IPS-18a (cell line): ENCODE results near the gene TMIGD1.

Experiments used
- H3K27ac ChIP-seq: one replicate; pipeline ENCODE4 v1.5.1; 2013; ENCODE audit warnings: low read length
- H3K27me3 ChIP-seq: one replicate; pipeline ENCODE4 v1.6.1; 2013; ENCODE audit warnings: mild to moderate bottlenecking, low read length; ENCODE audit not compliant: control insufficient read depth, insufficient read depth
- H3K36me3 ChIP-seq: one replicate; pipeline ENCODE4 v1.6.1; 2013; ENCODE audit warnings: low read depth, low read length; ENCODE audit not compliant: control insufficient read depth
- H3K4me1 ChIP-seq: one replicate; pipeline ENCODE4 v1.6.1; 2013; ENCODE audit warnings: low read depth, low read length; ENCODE audit not compliant: control insufficient read depth
- H3K4me3 ChIP-seq: one replicate; pipeline ENCODE4 v1.5.1; 2013; ENCODE audit warnings: low read length
- H3K9ac ChIP-seq: one replicate; pipeline ENCODE4 v1.6.1; 2013; ENCODE audit warnings: mild to moderate bottlenecking, low read length, moderate library complexity
- H3K9me3 ChIP-seq: one replicate; pipeline ENCODE4 v1.6.1; 2013; ENCODE audit warnings: low read depth, low read length; ENCODE audit not compliant: control insufficient read depth

Gene TMIGD1

GRCh38 chr17:30375661-30376060 lies 41.8 kb upstream of the TMIGD1 start:
- no peak overlapping the region for H3K4me3 ChIP-seq
- no peaks in the 10 kb centered on the region for H3K36me3 ChIP-seq
- peaks cover 40% of the 10 kb centered on the region for H3K27me3 ChIP-seq
- H3K9ac ChIP-seq = no peak overlapping the region
- no peaks in the 10 kb centered on the region for H3K9me3 ChIP-seq
- H3K4me1 ChIP-seq = peaks cover 12% of the 10 kb centered on the region
- H3K27ac ChIP-seq = no peak overlapping the region

- Histone ChIP-seq H3K9me3 (no peaks in the 10 kb centered on the region), H3K27ac (no peak overlapping the region), H3K4me1 (peaks cover 10% of the 10 kb centered on the region), H3K4me3 (no peak overlapping the region), H3K9ac (no peak overlapping the region), H3K27me3 (peaks cover 15% of the 10 kb centered on the region), H3K36me3 (no peaks in the 10 kb centered on the region)
Measured at GRCh38 chr17:30372755-30373154, 38.9 kb upstream of the TMIGD1 start.

- Histone ChIP-seq H3K9me3 (no peaks in the 10 kb centered on the region), H3K4me3 (no peak overlapping the region), H3K9ac (no peak overlapping the region), H3K4me1 (no peaks in the 10 kb centered on the region), H3K27me3 (no peaks in the 10 kb centered on the region), H3K36me3 (no peaks in the 10 kb centered on the region), H3K27ac (no peak overlapping the region)
Measured at GRCh38 chr17:30369995-30370394, 36.1 kb upstream of the TMIGD1 start.

GRCh38 chr17:30368912-30369720 lies 35.3 kb upstream of the TMIGD1 start:
- Histone ChIP-seq H3K27ac (no peak overlapping the region), H3K4me3 (no peak overlapping the region), H3K27me3 (no peaks in the 10 kb centered on the region), H3K9me3 (no peaks in the 10 kb centered on the region), H3K36me3 (no peaks in the 10 kb centered on the region), H3K4me1 (no peaks in the 10 kb centered on the region), H3K9ac (no peak overlapping the region)

GRCh38 chr17:30366536-30366935 lies 32.7 kb upstream of the TMIGD1 start:
- H3K27ac ChIP-seq = no peak overlapping the region
- no peaks in the 10 kb centered on the region for H3K27me3 ChIP-seq
- H3K4me3 ChIP-seq = no peak overlapping the region
- peaks cover 3% of the 10 kb centered on the region for H3K9me3 ChIP-seq
- no peaks in the 10 kb centered on the region for H3K4me1 ChIP-seq
- H3K9ac ChIP-seq = no peak overlapping the region
- no peaks in the 10 kb centered on the region for H3K36me3 ChIP-seq

GRCh38 chr17:30363715-30364202 lies 29.9 kb upstream of the TMIGD1 start:
- H3K36me3 ChIP-seq = no peaks in the 10 kb centered on the region
- H3K9me3 ChIP-seq = peaks cover 3% of the 10 kb centered on the region
- no peak overlapping the region for H3K4me3 ChIP-seq
- H3K9ac ChIP-seq = no peak overlapping the region
- no peak overlapping the region for H3K27ac ChIP-seq
- no peaks in the 10 kb centered on the region for H3K27me3 ChIP-seq
- no peaks in the 10 kb centered on the region for H3K4me1 ChIP-seq

- H3K27ac ChIP-seq = no peak overlapping the region
- H3K36me3 ChIP-seq = no peaks in the 10 kb centered on the region
- H3K4me3 ChIP-seq = no peak overlapping the region
- no peak overlapping the region for H3K9ac ChIP-seq
- H3K4me1 ChIP-seq = no peaks in the 10 kb centered on the region
- peaks cover 3% of the 10 kb centered on the region for H3K9me3 ChIP-seq
- H3K27me3 ChIP-seq = no peaks in the 10 kb centered on the region
Measured at GRCh38 chr17:30361766-30362279, 28.0 kb upstream of the TMIGD1 start.

GRCh38 chr17:30360086-30360808 lies 26.4 kb upstream of the TMIGD1 start:
- H3K4me3 ChIP-seq = no peak overlapping the region
- H3K9me3 ChIP-seq = peaks cover 3% of the 10 kb centered on the region
- H3K9ac ChIP-seq = no peak overlapping the region
- no peak overlapping the region for H3K27ac ChIP-seq
- no peaks in the 10 kb centered on the region for H3K27me3 ChIP-seq
- peaks cover 5% of the 10 kb centered on the region for H3K4me1 ChIP-seq
- no peaks in the 10 kb centered on the region for H3K36me3 ChIP-seq

- Histone ChIP-seq H3K4me3 (no peak overlapping the region), H3K9me3 (peaks cover 3% of the 10 kb centered on the region), H3K27ac (no peak overlapping the region), H3K36me3 (no peaks in the 10 kb centered on the region), H3K27me3 (no peaks in the 10 kb centered on the region), H3K9ac (no peak overlapping the region), H3K4me1 (peaks cover 6% of the 10 kb centered on the region)
Measured at GRCh38 chr17:30358055-30358760, 24.4 kb upstream of the TMIGD1 start.

- H3K4me3 ChIP-seq = no peak overlapping the region
- H3K27me3 ChIP-seq = no peaks in the 10 kb centered on the region
- peaks cover 6% of the 10 kb centered on the region for H3K4me1 ChIP-seq
- H3K9me3 ChIP-seq = peaks cover 3% of the 10 kb centered on the region
- no peak overlapping the region for H3K27ac ChIP-seq
- no peaks in the 10 kb centered on the region for H3K36me3 ChIP-seq
- no peak overlapping the region for H3K9ac ChIP-seq
Measured at GRCh38 chr17:30357476-30357875, 23.6 kb upstream of the TMIGD1 start.

GRCh38 chr17:30354701-30355100 lies 20.8 kb upstream of the TMIGD1 start:
- Histone ChIP-seq H3K4me1 (peaks cover 6% of the 10 kb centered on the region), H3K36me3 (no peaks in the 10 kb centered on the region), H3K27ac (no peak overlapping the region), H3K9ac (no peak overlapping the region), H3K27me3 (no peaks in the 10 kb centered on the region), H3K4me3 (no peak overlapping the region), H3K9me3 (no peaks in the 10 kb centered on the region)
